C4-2B (cell line): ENCODE measurements around the gene CTSE.
"Not testable (repeated sequence)": the region's sequence is repeated elsewhere in the genome, so short reads cannot be mapped to it uniquely, and the experiment has no call there.

Experiments used
- H3K27ac ChIP-seq: fragments of 450-650 bp; 2 replicates; pipeline ENCODE4 v1.5.1; 2017
- CTCF ChIP-seq: fragments of 450-650 bp; conservative IDR thresholded peaks from 2 replicates; pipeline ENCODE4 v1.5.1; 2017; ENCODE audit warnings: mild to moderate bottlenecking
- ZFX ChIP-seq: fragments of 450-650 bp; IDR thresholded peaks from 2 replicates; pipeline ENCODE4 v1.6.1; 2017

Gene CTSE

GRCh38 chr1:206062464-206062863 is 38.8 kb upstream of the CTSE start:
- TF ChIP-seq ZFX (no peak), CTCF (no peak)

GRCh38 chr1:206060844-206061243 is 37.1 kb upstream of the CTSE start:
- H3K27ac ChIP-seq, result no peak overlapping the region
- TF ChIP-seq ZFX, result no peak
- TF ChIP-seq CTCF, result no peak

More at GRCh38 chr1:206062464-206062863, 38.8 kb upstream of the CTSE start:
- no peak overlapping the region for H3K27ac ChIP-seq

GRCh38 chr1:206059355-206059915 is 35.7 kb upstream of the CTSE start:
- no peak overlapping the region for H3K27ac ChIP-seq
- TF ChIP-seq ZFX (no peak), CTCF (no peak)

GRCh38 chr1:206058927-206059292 is 35.2 kb upstream of the CTSE start:
- TF ChIP-seq ZFX, result no peak
- no peak for TF ChIP-seq CTCF
- H3K27ac ChIP-seq, result no peak overlapping the region

GRCh38 chr1:206058289-206058926 is 34.7 kb upstream of the CTSE start:
- H3K27ac ChIP-seq, result not testable (repeated sequence)

GRCh38 chr1:206055639-206056323 is 32.1 kb upstream of the CTSE start:
- H3K27ac ChIP-seq, result not testable (repeated sequence)

GRCh38 chr1:206055069-206055625 is 31.5 kb upstream of the CTSE start:
- not testable (repeated sequence) for H3K27ac ChIP-seq

GRCh38 chr1:206053616-206054015 is 29.9 kb upstream of the CTSE start:
- H3K27ac ChIP-seq, result not testable (repeated sequence)

GRCh38 chr1:206052919-206053610 is 29.4 kb upstream of the CTSE start, which contains the start of gene RHEX:
TSS of gene RHEX (plus strand) at chr1:206053173. CDS start at chr1:206097829, 44,656 bp downstream.
- not testable (repeated sequence) for H3K27ac ChIP-seq

- not testable (repeated sequence) for H3K27ac ChIP-seq
Measured at GRCh38 chr1:206052231-206052865, 28.7 kb upstream of the CTSE start.
